Stimulated activated CD4-positive, alpha-beta T cell treated with anti-CD3 and anti-CD28 coated beads, Interleukin-15, amount 100 ng/mL, for 24 hours (primary cell): ENCODE measurements around the gene PDLIM3.

Experiments
- DNase-seq: peaks from one replicate; pipeline ENCODE4 v3.0.0-alpha.2; 2020

PDLIM3 gene

DNA sequence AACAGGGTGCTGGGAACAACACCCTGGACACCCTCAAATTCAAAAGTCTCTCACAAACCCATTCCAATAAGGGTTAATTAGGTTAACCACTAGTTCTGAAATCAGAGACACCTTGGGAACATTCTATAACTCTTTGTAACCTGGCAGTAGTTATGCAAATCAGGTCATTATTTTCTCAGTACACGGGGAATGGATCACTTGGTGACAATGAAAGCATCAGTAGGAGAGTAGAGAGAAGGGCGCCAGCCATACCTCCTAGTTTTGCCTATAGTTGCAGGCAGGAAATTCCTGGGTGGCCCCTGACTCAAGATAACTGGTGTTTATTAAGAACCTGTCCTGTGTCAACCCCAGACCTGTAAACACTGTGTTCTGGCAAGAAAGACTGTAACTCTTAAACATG lies 66.3 kb downstream of the PDLIM3 start:
- DNase-seq: no peak

DNA sequence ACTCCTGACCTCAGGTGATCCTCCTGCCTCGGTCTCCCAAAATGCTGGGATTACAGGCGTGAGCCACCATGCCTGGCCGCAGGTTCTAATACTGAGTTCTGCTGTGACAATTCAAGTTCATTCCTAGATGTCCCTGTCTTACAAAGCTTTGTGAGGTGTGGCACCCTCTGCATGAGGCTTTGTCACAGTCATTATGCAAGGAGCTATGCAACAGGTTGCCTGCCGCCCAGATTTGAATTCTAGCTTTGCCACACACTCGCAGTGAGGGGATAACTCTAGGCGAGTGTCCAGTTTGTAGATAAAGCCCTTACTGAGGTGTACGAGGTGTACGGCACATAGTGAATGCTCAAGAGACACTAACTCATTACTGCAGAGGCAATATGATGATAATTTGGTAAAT lies 67.3 kb downstream of the PDLIM3 start:
- no peak for DNase-seq

DNA sequence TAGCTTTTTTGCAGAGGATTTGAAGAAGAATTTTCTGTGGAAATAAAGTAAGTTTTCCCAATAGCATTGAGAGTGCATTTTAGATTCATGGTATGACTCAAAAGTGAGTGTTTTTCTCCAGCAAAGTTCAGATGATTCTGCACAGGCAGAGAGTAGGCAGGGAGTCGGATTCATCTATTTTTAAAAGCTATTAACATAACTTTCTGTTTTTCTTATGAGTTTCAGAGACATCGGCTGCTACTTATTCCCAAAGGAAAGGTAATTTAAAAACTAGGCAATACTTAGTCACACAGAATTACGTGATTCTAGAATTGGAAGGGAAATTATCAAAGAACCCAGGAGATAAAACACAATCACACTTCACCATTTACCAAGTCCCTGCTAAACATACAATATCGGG lies 68.2 kb downstream of the PDLIM3 start:
- no peak for DNase-seq

DNA sequence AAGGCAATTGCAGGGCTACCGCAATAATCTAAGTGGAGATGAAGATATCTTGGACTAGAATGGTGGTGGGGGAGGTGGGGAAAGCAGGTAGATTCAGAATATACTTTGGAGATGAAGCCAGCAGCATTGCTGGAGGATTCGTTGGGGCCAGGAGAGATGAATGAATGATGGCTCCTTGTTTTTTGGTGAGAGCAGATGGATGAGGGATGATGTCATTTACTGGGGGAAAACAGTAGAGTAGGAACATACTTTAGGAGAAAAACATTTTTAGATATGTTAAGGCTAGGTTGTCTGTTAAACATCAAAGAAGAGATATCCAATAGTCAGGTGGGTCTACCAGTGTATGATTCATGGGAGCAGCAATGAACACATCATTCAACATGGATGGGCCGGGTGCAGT lies 69.6 kb downstream of the PDLIM3 start:
- DNase-seq: no peak

DNA sequence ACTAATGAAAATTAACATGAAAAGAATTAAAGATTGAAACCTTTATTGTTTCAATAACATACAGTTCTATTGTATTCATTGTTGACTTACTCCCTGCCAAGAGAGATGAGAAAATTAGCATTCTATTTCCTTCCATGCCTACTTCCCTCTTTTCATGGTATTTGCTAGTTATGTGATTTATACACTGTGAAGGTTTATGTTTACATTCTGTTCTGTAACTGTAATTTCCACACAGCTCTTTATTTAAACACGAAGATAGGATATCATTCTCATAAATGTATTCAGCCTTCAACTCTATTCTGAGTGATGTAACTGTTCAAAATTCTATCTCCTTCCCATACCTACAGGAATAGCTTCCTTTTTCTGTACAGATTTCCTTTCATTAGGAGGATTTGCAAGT lies 70.4 kb downstream of the PDLIM3 start:
- DNase-seq: no peak

DNA sequence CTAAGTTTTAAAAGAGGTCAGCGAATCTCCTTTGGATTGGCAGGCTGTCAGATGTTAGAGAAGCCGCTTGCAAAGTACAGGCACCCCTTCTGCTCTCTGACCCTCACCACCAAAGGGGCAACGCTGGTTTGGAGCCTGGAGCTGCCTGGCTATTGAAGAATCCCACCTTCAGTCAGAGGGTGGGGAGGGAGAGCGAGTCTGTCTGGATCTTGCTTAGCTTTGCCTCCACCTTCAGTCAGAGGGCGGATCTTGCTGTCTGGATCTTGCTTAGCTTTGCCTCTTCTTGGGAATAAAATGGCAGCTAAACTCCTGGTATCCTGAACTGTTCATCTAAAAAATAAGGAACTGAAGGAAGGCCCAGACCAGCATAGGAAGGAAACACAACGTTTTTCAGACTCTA lies 71.1 kb downstream of the PDLIM3 start:
- DNase-seq: no peak

DNA sequence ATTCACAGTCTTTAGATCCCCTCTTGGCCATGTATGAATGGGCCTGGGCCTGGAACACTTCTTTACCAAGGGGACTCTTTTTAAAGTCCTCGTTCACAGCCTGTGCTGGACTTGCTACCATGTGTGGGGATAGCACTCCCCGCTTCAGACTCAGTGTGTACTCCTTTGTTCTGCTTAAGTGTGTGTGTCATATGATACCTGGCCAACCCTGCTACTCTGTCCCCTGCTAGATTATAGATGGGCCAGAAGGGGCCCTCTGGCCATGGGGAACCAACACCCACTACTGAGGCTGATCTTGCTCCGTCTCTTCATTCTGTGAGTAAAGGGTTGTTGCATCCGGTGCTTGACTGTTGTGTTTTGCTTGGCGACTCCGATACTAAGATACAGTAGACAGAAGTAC lies 71.8 kb downstream of the PDLIM3 start:
- DNase-seq: no peak

DNA sequence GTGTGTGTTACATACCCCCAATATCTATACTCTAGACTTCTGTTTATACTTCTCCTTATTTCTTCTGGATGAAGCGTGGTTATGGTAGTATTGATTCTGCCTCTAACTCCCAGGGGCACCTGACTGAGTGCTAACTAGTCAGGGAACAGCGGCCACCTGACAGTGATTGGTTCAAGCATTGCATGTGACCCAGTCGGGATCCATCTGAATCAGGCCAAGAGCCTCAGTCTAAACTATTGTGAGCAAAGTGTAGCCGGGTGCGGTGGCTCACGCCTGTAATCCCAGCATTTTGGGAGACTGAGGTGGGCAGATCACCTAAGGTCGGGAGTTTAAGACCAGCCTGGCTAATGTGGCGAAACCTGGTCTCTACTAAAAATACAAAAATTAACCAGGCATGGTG lies 73.7 kb downstream of the PDLIM3 start:
- DNase-seq: no peak

DNA sequence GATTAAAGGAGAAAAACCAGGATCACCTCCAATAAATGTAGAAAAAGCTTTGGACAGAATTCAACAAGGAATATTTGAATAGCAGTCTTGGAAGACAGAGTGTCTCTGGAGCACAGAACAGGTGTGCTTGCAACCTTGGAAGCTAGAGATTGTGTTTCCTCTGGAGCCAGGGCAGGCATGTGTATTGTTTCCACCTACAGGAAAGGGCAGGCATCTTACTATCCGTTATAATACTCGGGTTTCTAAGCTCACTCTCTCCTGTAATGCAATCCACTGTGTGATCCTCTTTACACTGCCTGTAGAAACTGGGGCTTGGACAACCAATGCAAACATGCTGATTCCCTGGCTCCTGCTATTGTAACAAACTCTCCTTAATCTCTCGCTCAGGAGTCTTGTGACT lies 78.2 kb downstream of the PDLIM3 start:
- DNase-seq: no peak

DNA sequence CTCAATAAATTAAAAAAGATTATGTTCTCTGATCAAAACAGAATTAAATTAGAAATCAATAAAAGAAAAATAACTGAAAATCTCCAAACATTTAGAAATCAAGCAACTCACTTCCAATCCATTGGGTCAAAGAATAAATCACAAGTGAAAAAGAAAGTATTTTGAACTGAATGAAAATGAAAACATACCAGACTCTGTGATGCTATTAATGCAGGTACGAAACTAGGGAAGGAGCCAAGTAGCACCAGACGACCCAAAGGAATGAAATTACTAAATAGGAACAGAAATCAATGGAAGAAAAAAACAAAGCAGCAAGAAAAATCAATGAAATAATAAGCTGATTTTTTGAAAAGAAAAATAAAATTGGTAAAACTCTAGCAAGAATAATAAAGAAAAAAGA lies 79.2 kb downstream of the PDLIM3 start:
- no peak for DNase-seq
